K562 (cell line): Measurements from ENCODE around the gene ZNF284. TPM values are rescaled to one million over a fixed set of nuclear protein-coding genes. Genes with fewer than 3 reads are reported as not detected.

ENCODE experiments used
- BHLHE40 ChIP-seq: IDR thresholded peaks from 2 replicates; pipeline ENCODE4 v1.6.1; 2011; ENCODE audit warnings: low read length, improper control_type of control experiment
- ELF2 ChIP-seq: fragments of 250-450 bp; sonication (Bioruptor Pico); IDR thresholded peaks from 2 replicates; pipeline ENCODE4 v1.5.0; 2021; ENCODE audit warnings: mild to moderate bottlenecking
- ETV6 ChIP-seq, 3 experiments: fragments of 150-350 bp in 1 of 3; sonication (generic) in 1 of 3; formaldehyde crosslinking in 1 of 3; IDR thresholded peaks; 2 replicates each; pipeline versions ENCODE4 v1.6.1 to v1.8.0; 2014 to 2022; ENCODE audit warnings: borderline replicate concordance in 2 of 3, low read depth in 2 of 3, antibody characterized with exemption in 1 of 3, low read length in 1 of 3, mild to moderate bottlenecking in 1 of 3, missing genetic modification reagents in 1 of 3
- GABPA ChIP-seq: fragments of 200-800 bp; sonication (Bioruptor generic); conservative IDR thresholded peaks from 2 replicates; pipeline ENCODE4 v1.6.1; 2016; ENCODE audit warnings: low read depth, missing genetic modification characterization, missing compliant biosample characterization
- GTF2F1 ChIP-seq: IDR thresholded peaks from 2 replicates; pipeline ENCODE4 v1.6.1; 2011; ENCODE audit warnings: low read depth, low read length, improper control_type of control experiment
- HOMEZ ChIP-seq: fragments of 250-450 bp; sonication (Bioruptor Pico); IDR thresholded peaks from 2 replicates; pipeline ENCODE4 v1.4.0; 2020; ENCODE audit warnings: mild to moderate bottlenecking, moderate library complexity
- JUNB ChIP-seq: fragments of 450-650 bp; formaldehyde crosslinking; conservative IDR thresholded peaks from 2 replicates; pipeline ENCODE4 v1.4.0; 2020; ENCODE audit warnings: mild to moderate bottlenecking
- PHB ChIP-seq: fragments of 250-450 bp; sonication (Bioruptor Pico); IDR thresholded peaks from 2 replicates; pipeline ENCODE4 v1.5.0; 2021
- PHF8 ChIP-seq: fragments of 200-600 bp; sonication (generic); IDR thresholded peaks from 2 replicates; pipeline ENCODE4 v1.6.1; 2012; ENCODE audit warnings: mixed run types, mild to moderate bottlenecking, inconsistent platforms, low read length, moderate library complexity, borderline replicate concordance
- RBBP5 ChIP-seq: fragments of 200-600 bp; sonication (generic); IDR thresholded peaks from 2 replicates; pipeline ENCODE4 v1.6.1; 2012; ENCODE audit warnings: borderline replicate concordance, mild to moderate bottlenecking, low read length, control low read depth, inconsistent platforms; ENCODE audit not compliant: insufficient read depth, poor library complexity, severe bottlenecking
- SAP30 ChIP-seq: fragments of 200-600 bp; sonication (generic); IDR thresholded peaks from 2 replicates; pipeline ENCODE4 v1.6.1; 2012; ENCODE audit warnings: borderline replicate concordance, low read depth, mild to moderate bottlenecking, moderate library complexity, low read length, control low read depth, inconsistent platforms; ENCODE audit not compliant: insufficient read depth, poor library complexity, severe bottlenecking
- TBP ChIP-seq: optimal IDR thresholded peaks from 2 replicates; pipeline ENCODE3; 2011; ENCODE audit warnings: low read depth, low read length, improper control_type of control experiment
- TCFL5 ChIP-seq: fragments of 250-450 bp; sonication (Bioruptor Pico); conservative IDR thresholded peaks from 2 replicates; pipeline ENCODE4 v1.6.1; 2021; ENCODE audit warnings: mild to moderate bottlenecking, moderate library complexity, matching md5 sums
- YBX1 ChIP-seq: fragments of 450-650 bp; IDR thresholded peaks from 2 replicates; pipeline ENCODE4 v1.7.1; 2016; ENCODE audit warnings: mild to moderate bottlenecking
- ZNF280A ChIP-seq: fragments of 450-650 bp; IDR thresholded peaks from 2 replicates; pipeline ENCODE4 v1.6.1; 2018; ENCODE audit warnings: mild to moderate bottlenecking, low read depth; ENCODE audit not compliant: partially characterized antibody
- ZNF445 ChIP-seq: fragments of 250-450 bp; sonication (Bioruptor Pico); IDR thresholded peaks from 2 replicates; pipeline ENCODE4 v1.4.0; 2020; ENCODE audit warnings: low read depth, mild to moderate bottlenecking, moderate library complexity
- ZNF589 ChIP-seq: fragments of 200-800 bp; sonication (Bioruptor generic); IDR thresholded peaks from 2 replicates; pipeline ENCODE4 v1.6.1; 2016; ENCODE audit warnings: low read depth, missing genetic modification characterization, missing compliant biosample characterization
- ZNF609 ChIP-seq: sonication (generic); formaldehyde crosslinking; IDR thresholded peaks from 2 replicates; pipeline ENCODE4 v1.8.1; 2023; ENCODE audit warnings: missing genetic modification reagents, mild to moderate bottlenecking, borderline replicate concordance
- polyA plus RNA-seq, 8 experiments: library from polyadenylated mRNA; depleted of rRNA in 4 of 8; stranded (reverse) in 5 of 8; unstranded in 3 of 8; fragments of >200 nt; fragmentation: Nextera tagmentation in 2 of 8; fragmentation: Illumina TruSeq in 1 of 8; extraction: Ambion mirVana in 2 of 8; extraction: Trizol in 1 of 8; gene quantifications; 2 replicates each; pipeline versions ENCODE4 v1.2.1 to v1.2.3, GENCODE V29; 2011 to 2014; ENCODE audit warnings: inconsistent platforms in 1 of 8, missing spikeins in 1 of 8
- total RNA-seq, 7 experiments: library from RNA; depleted of rRNA in 6 of 7; stranded (reverse); fragments of >200 nt in 6 of 7; fragmentation: Illumina TruSeq in 2 of 7; extraction: Trizol in 2 of 7; gene quantifications; 2 replicates each; pipeline versions ENCODE4 v1.2.1 to v1.2.3, GENCODE V29; 2011 to 2021; ENCODE audit warnings: low replicate concordance in 1 of 7

ZNF284 gene
- total and polyA plus RNA-seq, 9 of the 15 experiments (the other 6 are each of a cell fraction or from before 2014, with no cell fraction given): 0.07 to 0.24 (median 0.20) TPM

- TF ChIP-seq TCFL5 (CRISPR knock-in tag) (no peak), PHF8 (peak; percentile 80), ZNF280A (no peak), GTF2F1 (0 out of 2 replicates have a peak, but pooled peaks have one; percentile 9), YBX1 (no peak), PHB (CRISPR knock-in tag) (no peak), ETV6 (IDR thresholded peaks at IDR 0.05; ENCODE audit: borderline replicate concordance in 1 of 2, low read depth in 2 of 2, low read length in 1 of 2) (0 out of 4 replicates have a peak, but pooled peaks of 1 of the 2 experiments have one; percentile 17), ETV6 (CRISPR knock-in tag; IDR thresholded peaks at IDR 0.05; ENCODE audit: borderline replicate concordance) (no peak), TBP (peak; percentile 28), ZNF609 (CRISPR knock-in tag) (peak; percentile 34; the same call in 1 of the 2 replicates), RBBP5 (peak; percentile 41), HOMEZ (CRISPR knock-in tag) (no peak), BHLHE40 (peak; percentile 24; the same call in 1 of the 2 replicates), JUNB (no peak), ELF2 (CRISPR knock-in tag) (no peak; the same call in 1 of the 2 replicates), ZNF589 (CRISPR knock-in tag) (0 out of 2 replicates have a peak, but pooled peaks have one; percentile 45), SAP30 (peak; percentile 56), GABPA (tag) (peak; percentile 93), ZNF445 (0 out of 2 replicates have a peak, but pooled peaks have one; percentile 34)
These were observed 22.2 kb downstream of the ZNF284 start, which contains the start of gene ZNF224 (continued) for GRCh38 chr19:44093931-44094765.
